CD1c-positive myeloid dendritic cell (primary cell): ENCODE data around the gene MBOAT2.
"Not testable (repeated sequence)": the region's sequence is repeated elsewhere in the genome, so short reads cannot be mapped to it uniquely, and the experiment has no call there.

Experiments used
- DNase-seq: peaks from one replicate; pipeline ENCODE4 v3.0.0-alpha.2; 2016; ENCODE audit errors: extremely low spot score

The MBOAT2 gene

GRCh38 chr2:8993196-8993901 is 10.1 kb downstream of the MBOAT2 start:
- DNase-seq, result no peak

- DNase-seq, result no peak
Measured at GRCh38 chr2:8992643-8993042, 10.8 kb downstream of the MBOAT2 start.

DNA sequence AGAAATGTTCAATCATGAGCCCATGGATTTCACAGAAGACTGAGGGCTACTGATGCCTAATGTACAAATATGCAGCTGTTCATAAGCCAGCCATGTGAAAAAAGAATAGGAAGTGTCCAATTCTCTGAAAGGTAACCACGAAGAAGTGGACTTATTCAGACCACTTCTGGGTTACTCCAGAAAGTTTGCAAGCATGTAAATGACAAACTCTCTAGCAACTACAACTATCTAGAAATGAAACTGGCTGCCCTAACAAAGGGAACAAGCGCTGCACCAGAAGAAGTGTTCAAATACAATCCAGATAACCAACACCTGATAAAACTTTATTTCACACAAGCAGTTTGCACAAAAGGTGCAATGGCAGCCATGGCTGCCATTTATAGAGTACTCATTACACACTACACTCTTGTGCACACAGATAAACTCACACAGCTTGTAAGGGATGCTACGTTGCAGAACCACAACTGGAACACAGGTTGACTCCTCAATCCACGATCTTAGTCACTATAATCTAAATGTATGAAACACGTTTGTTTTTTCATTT is 13.9 kb downstream of the MBOAT2 start:
- DNase-seq, result no peak

- no peak for DNase-seq
Measured at GRCh38 chr2:8987410-8987809, 16.1 kb downstream of the MBOAT2 start.

DNA sequence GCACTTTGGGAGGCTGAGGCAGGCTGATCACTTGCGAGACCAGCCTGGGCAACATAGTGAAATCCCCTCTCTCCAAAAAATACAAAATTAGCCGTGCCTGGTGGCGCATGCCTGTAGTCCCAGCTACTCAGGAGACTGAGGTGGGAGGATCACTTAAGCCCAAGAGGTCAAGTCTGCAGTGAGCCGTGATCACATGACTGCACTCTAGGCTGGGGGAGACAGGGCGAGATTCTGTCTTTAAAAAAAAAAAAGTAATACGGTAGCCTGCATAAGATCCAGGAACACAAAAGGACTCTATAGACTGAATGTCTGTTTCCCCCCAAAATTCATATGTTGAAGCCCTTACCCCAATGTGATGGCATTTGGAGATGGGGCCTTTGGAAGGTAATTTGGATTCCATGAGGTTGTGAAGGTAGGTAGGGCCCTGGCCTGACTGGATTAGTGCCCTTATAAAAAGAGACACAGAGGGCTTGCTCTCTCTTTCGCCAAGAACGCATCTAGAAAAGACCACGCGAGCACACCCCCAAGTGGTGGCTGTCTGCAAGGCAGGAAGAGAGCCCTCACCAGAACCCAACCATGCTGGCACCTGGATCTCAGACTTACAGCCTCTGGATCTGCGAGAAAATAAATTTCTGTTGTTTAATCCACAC is 17.0 kb downstream of the MBOAT2 start:
- no peak for DNase-seq

DNA sequence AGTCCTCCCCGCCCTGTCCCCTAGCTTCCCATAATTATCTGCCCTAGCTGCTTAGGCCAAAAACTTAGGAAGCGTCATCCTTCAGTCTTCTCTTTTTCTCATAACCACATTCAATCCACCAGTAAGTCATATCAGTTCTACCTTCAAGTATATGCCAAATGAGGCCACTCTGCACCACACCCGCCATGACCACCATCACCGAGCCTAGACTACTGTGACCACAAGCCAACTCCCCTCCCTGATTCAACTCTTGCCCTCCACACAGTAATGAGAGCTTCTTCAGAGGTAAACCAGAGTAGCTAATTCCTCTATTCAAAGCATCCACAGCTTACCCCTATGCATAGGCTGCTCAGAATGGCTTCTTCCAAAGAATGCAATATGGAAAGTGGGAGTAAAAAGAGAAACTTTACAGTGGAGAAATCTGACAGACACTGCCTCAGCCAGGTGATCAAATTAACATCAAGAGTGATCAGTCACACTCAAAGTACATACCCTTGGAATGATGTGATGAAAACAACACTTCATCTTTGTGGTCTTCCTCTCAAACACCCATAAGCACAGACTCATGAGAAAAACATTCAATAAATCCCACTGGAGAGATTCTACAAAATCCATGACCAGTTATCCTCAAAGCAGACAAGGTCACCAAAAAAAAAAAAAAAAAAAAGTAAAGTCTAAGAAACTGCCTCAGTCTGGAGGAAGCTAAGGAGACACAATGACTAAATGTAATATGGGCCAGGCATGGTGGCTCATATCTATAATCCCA is 17.7 kb downstream of the MBOAT2 start:
- no peak for DNase-seq

DNA sequence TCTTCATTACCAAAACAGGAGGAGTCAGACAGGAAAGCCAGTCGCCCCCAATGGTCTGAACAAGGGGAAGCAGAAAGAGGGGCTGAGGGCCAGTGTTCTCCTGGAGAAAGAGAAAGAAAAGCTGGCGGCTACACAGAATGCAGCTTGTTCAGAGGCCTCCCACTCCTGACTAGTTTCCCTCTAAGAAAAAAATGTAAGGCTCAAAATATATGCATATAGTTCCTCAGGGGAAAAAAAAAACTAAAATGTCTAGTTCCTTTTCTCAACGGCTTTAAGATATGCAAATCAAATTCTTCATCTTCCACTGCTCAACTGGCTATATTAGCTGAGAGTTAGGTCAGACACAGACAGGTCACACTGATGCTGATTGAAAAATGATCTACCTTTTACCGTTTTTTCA is 18.6 kb downstream of the MBOAT2 start:
- peak; percentile 59 for DNase-seq

DNA sequence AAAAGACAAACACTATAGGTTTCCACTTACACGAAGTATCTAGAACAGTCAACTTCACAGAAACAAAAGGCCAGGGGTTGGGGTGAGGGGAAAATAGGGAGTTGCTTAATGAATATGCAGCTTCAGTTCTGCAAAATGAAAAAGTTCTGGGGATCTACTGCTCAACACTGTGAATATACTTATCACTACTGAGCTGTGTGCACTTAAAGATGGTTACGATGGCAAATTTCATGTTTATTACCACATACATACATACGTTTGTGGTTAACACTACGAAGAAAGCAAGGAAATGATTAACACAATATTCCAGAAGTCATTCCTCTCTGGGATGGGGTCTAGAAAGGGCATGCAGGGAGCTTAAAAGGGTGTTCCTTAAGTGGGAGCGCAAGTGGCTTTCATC is 19.3 kb downstream of the MBOAT2 start:
- peak; percentile 64 for DNase-seq

DNA sequence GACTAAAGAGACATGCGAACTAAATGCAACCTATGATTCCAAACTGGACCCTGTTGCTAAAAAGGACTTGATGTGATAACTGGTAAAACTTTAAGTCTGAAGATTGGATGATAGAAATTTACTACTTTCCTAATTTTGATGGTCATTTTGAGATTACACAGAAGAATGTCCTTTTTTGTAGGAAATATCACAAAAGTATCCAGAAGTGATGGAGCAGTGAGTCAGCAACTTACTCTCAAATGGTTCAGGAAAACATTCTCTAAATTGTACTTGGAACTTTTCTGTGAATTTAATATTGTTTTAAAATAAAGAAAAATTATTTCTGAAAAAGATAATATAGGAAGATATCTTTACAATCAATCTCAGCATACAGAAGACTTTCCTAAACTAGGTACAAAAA is 19.9 kb downstream of the MBOAT2 start:
- no peak for DNase-seq

DNA sequence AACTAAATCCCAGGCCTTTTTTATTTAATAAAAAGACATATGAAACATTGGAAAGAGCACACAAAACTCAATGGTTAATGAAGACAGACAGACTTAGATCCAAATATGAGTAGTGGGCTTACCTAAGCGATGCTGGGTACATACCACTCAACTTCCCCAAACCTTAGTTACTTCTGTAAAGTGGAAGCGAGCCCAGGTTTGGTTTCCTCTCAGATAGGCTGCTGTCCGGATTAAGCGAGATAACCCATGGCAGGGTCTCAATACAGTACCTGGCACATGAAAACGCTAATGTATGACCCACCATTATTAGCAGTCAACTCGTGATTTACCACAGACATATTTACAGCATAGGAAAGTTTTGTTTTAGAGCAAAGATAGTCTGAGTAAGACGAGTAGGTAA is 21.6 kb downstream of the MBOAT2 start:
- DNase-seq, result no peak

DNA sequence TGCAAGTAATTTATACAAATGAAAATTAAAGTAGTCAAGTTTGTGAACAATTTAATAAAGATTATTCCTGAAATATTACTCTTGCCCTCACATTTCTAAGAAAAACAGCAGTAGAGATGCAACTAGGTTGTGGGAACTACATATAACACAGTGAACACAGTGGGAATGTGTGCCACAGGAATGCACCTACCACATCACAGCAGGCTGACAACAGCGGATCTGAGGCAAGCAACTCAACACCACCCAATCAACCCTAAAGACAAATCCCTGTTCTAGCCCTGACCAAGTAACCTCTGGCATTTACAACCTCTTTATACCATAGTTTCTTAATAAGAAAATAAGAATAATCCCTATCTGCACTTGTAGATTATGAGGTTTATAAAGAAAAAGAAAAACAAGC is 23.4 kb downstream of the MBOAT2 start:
- DNase-seq, result no peak

DNA sequence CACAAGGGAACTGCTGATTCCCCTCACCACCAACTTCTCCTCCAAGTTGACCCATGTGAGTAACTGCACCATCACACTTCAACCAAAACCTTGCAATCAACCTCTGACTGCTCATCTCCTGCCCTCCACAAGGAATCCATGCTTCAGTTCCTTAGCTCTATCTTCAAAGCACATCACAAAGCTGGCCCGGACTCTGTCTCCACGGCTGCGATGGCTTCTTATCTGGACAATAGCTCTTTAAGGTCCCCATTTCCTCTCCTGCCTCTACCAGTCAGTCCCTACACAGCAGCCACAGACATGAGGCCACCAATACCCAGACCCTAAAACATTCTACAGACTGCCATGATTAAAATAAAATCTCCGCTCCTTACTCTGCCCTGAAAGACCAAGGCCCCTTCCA is 25.7 kb downstream of the MBOAT2 start:
- no peak for DNase-seq

DNA sequence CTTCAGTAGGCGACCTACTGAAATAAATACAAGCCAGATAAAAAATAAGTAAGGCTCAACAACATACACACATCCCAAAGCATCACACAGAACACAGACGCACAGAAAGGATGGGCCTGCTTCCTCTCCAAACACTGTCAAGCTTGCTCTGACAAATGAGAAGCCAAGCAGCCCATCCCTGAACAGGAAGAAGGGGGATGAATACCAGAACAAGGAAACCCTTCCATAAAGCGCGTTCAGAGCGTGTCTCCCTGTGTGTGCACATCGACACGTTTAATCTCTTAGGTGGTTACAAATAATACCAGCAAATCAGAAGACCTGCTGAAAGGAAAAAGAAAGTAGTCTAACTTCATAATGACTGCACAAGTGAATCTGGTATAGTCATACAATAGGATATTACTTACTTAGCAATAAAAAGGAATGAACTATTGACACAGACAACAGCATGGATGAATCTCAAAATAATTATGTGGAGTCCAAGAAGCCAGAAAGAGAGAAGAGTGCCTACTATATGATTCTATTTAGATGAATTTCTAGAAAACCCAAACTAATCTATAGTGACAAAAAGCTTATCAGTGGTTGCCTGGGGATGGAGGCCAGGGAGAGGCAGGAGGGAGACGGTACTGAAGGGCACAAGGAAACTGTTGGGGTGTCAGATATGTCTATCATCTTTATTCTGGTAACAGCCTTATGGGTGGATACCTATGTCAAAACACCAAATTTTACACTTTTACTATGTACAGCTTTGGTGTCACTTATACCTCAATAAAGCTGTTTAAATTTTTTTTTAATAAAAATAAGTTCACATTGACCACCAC is 26.8 kb downstream of the MBOAT2 start:
- no peak for DNase-seq

DNA sequence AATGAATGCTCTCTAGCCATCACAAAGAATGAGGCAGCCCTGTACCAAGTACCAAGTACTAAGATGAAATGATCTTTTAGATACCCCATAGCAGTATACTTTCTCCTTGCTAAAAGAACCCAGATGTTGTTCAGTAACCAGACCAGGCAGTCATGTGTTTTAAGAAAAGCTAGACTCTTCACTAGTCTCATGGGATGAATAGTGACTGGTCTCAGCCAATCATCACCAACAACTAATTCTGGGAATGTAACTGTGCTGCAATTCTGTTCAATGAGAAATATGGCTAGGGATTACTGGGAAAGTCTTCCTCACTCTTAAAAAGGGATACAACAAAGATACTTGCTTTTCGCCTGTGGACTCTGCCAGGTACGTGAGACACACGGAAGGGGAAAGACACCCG is 29.5 kb downstream of the MBOAT2 start:
- no peak for DNase-seq

GRCh38 chr2:8973017-8973416 is 30.5 kb downstream of the MBOAT2 start:
- not testable (repeated sequence) for DNase-seq

DNA sequence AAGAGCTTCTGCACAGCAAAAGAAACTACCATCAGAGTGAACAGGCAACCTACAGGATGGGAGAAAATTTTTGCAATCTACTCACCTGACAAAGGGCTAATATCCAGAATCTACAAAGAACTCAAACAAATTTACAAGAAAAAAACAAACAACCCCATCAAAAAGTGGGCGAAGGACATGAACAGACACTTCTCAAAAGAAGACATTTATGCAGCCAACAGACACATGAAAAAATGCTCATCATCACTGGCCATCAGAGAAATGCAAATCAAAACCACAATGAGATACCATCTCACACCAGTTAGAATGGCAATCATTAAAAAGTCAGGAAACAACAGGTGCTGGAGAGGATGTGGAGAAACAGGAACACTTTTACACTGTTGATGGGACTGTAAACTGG is 30.9 kb downstream of the MBOAT2 start:
- DNase-seq, result not testable (repeated sequence)

DNA sequence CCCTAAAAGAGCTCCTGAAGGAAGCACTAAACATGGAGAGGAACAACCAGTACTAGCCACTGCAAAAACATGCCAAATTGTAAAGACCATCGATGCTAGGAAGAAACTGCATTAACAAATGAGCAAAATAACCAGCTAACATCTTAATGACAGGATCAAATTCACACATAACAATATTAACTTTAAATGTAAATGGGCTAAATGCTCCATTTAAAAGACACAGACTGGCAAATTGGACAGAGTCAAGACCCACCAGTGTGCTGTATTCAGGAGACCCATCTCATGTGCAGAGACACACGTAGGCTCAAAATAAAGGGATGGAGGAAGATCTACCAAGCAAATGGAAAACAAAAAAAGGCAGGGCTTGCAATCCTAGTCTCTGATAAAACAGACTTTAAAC is 34.1 kb downstream of the MBOAT2 start:
- DNase-seq, result not testable (repeated sequence)

- DNase-seq, result no peak
Measured at GRCh38 chr2:8966123-8966908, 37.2 kb downstream of the MBOAT2 start.

DNA sequence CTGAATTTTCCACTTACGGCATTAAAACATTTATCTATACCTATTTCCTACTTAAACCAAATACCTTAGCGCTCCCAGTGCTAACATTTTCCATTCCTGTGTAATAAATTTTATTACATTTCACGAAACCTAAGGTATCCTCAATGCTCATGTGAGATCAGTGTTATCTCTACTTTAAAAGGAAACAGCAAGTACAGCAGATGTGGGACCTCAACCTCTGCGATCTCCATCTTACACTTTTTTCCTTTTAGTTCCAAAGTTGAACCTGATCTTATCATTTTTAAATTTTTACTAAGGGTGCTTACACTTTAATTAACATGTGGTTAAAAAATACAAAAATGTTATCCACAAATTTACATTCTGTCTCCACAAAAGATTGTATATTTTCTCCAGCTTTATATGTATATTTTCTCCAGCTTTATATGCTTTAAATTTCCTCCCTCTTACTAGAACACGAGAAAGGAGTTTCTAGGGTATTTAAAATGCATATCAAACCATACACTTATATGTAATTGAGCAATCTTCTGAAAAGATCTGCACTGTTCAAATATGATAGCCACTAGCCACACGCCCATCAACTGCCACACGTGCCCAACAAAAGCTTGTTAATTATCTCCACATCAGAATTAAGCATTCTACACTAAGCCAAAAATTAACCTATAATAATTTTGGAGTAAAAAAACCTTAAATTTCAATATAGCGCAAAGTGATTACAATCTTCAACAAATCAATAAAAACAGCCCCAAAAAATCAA is 38.1 kb downstream of the MBOAT2 start:
- no peak for DNase-seq

DNA sequence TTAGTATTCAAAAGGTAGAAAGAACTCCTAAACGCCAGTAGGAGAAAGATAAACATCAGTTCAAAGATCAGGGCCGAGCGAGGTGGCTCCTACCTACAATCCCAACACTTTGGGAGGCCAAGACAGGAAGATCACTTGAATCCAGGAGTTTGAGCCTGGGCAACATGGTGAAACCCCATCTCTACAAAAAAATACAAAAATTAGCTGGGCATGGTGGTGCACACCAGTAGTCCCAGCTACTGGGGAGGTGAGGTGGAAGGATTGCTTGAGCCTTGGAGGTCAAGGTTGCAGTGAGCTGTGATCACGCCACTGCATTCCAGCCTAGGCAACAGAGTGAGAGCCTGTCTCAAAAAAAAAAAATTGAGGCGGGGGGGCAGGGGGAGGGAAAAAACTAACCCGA is 40.6 kb downstream of the MBOAT2 start:
- DNase-seq, result no peak
